Measurements from ENCODE around the gene VPS37B.

VPS37B gene

DNA sequence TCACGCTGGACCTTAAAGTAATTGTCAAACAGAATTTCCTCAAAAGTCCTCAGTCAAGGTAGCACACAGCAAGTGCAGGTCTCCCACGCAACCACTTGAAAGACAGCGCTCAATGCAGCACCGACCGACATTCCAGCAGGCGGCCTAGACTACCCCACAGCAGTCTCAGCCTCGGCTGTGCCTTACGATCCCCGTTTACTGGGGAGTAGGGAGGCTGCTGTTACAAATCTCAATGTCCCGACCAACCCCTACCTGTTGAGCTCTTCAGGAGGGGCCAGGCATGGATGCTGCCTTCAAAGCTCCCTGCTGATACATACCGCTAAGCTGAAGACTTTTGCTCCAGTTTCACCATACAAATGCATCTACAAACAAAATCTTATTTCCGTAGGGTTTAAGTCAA is 21.8 kb downstream of the VPS37B start:
- no peak overlapping the region for H3K4me3 ChIP-seq (ENCODE audit: control insufficient read depth, low read depth, low read length)
- TF ChIP-seq, protein P1, sequence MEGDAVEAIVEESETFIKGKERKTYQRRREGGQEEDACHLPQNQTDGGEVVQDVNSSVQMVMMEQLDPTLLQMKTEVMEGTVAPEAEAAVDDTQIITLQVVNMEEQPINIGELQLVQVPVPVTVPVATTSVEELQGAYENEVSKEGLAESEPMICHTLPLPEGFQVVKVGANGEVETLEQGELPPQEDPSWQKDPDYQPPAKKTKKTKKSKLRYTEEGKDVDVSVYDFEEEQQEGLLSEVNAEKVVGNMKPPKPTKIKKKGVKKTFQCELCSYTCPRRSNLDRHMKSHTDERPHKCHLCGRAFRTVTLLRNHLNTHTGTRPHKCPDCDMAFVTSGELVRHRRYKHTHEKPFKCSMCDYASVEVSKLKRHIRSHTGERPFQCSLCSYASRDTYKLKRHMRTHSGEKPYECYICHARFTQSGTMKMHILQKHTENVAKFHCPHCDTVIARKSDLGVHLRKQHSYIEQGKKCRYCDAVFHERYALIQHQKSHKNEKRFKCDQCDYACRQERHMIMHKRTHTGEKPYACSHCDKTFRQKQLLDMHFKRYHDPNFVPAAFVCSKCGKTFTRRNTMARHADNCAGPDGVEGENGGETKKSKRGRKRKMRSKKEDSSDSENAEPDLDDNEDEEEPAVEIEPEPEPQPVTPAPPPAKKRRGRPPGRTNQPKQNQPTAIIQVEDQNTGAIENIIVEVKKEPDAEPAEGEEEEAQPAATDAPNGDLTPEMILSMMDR (conservative IDR thresholded peaks at IDR 0.05; ENCODE audit: control insufficient read depth, insufficient read depth, low read depth, low read length): no peak
- no peak for DNase-seq (ENCODE audit: low read depth)

DNA sequence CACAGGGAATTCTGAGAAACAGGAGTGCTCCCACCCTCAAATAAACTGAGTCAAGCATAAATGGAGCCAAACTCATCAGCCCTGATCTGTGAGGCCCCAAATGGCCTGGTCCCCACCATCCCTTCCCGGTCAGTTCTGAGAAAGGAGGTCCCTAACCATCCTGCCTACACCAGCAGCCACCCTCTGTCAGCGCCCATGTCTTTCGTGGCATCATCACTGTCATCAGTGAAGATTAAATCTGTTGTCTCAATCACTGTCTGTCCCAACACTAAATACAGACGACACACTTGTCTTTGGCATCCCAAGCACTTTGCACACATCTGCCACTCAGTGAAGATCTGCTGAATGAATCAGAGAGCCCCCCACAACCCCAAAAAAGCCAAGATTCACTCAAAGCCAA is 22.4 kb downstream of the VPS37B start:
- H3K4me3 ChIP-seq (ENCODE audit: control insufficient read depth, low read depth, low read length): no peak overlapping the region
- TF ChIP-seq, protein P1 (conservative IDR thresholded peaks at IDR 0.05; ENCODE audit: control insufficient read depth, insufficient read depth, low read depth, low read length): no peak
- no peak for DNase-seq (ENCODE audit: low read depth)

DNA sequence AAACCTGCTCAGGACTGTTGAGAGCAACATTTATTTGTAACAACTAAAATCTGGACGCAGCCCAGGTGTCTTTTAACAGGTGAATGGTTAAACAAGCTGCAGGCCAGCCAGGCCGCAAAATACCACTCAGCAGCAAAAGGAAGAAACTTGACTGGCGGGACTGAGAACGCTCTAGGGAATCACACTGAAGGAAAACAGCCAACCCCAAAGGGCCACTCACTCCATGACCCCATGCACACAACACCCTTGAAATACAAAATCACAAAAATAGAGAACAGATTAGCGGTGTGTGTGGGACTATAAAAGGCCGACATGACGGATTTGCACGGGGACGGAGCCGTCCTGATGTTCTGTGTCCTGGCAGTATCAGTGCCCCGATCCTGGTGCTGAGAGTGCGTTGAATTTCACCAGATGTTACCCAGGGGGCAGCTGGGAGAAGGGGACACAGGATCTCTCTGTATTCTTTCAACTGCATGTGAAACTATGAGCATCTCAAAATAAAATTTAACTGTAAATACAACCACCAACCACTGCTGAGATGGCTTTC is 23.0 kb downstream of the VPS37B start:
- TF ChIP-seq, protein P1 (conservative IDR thresholded peaks at IDR 0.05; ENCODE audit: control insufficient read depth, insufficient read depth, low read depth, low read length): no peak
- H3K4me3 ChIP-seq (ENCODE audit: control insufficient read depth, low read depth, low read length): no peak overlapping the region
- DNase-seq (ENCODE audit: low read depth): no peak

DNA sequence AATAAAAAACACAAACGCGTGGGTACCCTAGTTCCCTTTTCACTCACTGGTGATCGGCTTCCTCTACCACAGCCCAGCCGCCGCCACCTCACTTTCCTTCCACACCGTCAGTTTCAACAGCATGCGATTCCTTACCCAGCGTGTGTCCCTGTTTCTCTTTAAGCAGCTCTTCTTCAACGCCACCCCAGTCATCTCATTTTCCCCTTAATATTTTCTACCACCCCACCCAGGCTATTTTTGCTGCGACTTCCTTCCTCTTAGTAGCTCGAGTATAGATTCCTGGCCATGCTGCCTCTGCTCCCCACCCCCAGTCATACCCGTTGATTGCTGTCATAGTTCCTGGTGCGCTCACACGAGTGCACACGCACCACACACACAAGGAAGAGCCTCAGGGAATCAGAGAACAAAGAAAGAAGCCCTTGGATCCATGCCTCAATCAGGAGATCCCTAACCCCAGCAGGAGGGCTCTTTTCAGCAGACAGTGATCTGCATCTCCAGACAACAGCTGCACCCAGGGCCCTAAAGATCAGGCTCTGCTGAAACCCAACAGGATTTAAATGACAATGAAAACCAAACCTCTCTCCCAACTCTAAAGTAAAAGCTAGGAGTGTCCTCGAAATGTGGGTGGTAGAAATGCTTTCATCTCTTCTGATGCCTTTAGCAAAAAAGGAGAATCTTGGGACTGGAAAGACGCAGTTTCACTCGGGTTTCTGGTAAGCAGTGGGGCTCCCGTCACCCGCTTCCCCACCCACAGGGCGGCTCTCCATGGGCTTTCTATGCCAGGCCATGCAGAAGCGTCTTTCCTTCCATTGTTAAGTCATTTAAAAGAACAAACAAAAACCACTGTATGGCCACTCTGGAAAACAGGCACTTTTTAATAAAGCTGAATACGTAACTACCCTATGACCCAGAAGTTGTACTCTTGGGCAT is 23.8 kb downstream of the VPS37B start:
- peak; percentile 78 for DNase-seq (ENCODE audit: low read depth)
- H3K4me3 ChIP-seq (ENCODE audit: control insufficient read depth, low read depth, low read length): peak overlapping the region; percentile 33
- TF ChIP-seq, protein P1 (conservative IDR thresholded peaks at IDR 0.05; ENCODE audit: control insufficient read depth, insufficient read depth, low read depth, low read length): no peak

DNA sequence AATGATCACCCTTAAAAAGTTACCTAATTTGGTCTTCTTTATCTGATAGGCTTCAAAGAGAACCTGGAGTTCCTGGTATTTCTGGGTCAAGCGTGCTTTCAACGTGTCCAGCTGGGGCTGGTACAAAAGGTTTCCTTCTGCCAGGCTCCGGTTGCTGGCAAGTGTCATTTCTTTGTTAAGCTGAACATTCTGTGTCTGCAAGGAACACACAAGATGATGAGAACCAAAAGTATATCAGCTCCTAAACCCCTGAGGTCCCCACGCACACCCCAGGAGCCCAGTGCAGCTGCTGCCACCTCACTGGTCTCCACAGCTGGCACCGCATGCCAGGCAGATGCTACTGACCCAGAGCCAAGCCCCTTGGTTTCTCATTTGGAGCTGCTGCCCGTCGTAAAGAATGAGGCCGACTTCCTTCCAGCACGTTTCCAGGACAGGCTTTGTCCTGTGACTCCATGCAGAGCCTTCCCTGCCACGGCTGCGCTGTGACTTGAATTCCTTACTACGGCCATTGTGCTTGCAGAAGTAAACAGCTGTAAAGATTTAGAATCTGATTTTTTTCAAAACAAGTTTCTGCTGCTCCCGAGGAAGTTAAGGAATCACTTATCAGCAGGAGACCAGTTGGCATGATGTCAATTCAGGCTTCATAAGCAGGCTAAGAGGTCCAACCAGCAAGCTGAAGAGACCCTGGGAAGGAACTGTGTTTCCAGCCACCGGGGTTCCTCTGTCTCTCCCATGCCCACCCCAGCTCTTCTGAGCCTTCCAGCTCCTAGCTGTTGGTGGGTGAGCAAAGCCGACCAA is 24.9 kb downstream of the VPS37B start:
- TF ChIP-seq, protein P1 (conservative IDR thresholded peaks at IDR 0.05; ENCODE audit: control insufficient read depth, insufficient read depth, low read depth, low read length): no peak
- H3K4me3 ChIP-seq (ENCODE audit: control insufficient read depth, low read depth, low read length): peak overlapping the region; percentile 33
- DNase-seq (ENCODE audit: low read depth): peak; percentile 52

DNA sequence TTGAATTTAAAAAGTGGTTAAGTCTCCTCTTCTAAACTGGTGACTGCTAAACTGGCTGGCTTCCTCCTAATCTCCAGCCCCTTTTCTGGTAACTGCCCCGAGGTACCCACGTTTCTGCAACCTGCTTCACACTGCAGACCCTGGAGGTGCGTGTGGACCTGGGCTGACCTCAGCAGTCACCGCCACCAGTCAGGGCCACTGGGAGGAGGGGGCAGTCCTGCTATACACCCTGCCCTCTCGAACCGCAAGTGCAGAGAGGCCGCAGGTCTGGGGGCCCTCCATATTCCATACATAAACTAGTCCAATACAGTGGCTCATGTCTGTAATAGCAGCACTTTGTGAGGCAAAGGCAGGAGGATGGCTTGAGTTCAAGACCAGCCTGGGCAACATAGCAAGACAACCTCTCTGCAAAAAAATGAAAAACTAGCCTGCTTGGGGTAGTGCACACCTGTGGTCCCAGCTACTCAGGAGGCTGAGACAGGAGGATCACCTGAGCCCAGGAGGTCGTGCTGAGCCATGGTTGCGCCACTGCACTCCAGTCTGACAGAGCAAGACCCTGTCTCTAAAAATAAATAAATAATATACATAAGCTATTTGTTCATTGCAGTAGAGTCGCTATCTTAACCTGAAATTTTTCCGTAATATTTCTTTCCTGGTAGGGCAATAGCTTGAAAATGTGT is 25.6 kb downstream of the VPS37B start:
- TF ChIP-seq, protein P1 (conservative IDR thresholded peaks at IDR 0.05; ENCODE audit: control insufficient read depth, insufficient read depth, low read depth, low read length): no peak
- no peak overlapping the region for H3K4me3 ChIP-seq (ENCODE audit: control insufficient read depth, low read depth, low read length)
- DNase-seq (ENCODE audit: low read depth): no peak
